ENCODE data around the gene GOLGA8T.
"Not testable (repeated sequence)": the region's sequence is repeated elsewhere in the genome, so short reads cannot be mapped to it uniquely, and the experiment has no call there.

GRCh38 chr15:30163759-30164158, 28.9 kb downstream of the GOLGA8T start:
- TF ChIP-seq NFE2L2 (IDR thresholded peaks at IDR 0.05; ENCODE audit: low read depth, low read length); CTCF (conservative IDR thresholded peaks at IDR 0.05; ENCODE audit: low read depth, low read length); RAD21 (IDR thresholded peaks at IDR 0.05; ENCODE audit: low read length); POLR2A (IDR thresholded peaks at IDR 0.05; ENCODE audit: low read depth, low read length): not testable (repeated sequence)
